SK-N-SH (cell line): Measurements from ENCODE around the gene REPS2. TPM values are rescaled to one million over a fixed set of nuclear protein-coding genes. Genes with fewer than 3 reads are reported as not detected.

Experiments used
- CTCF ChIA-PET: fragments of 300-600, 350-600 bp; formaldehyde crosslinking; extraction: SDS; loops from one replicate; lab custom pipeline; 2021; lab: Yijun Ruan, JAX
- POLR2A ChIA-PET: fragments of 350-600 bp; sonication (Branson Sonifier 250); formaldehyde crosslinking; extraction: SDS; loops from one replicate; lab custom pipeline; 2020; ENCODE audit warnings: antibody characterized with exemption, inconsistent platforms; lab: Yijun Ruan, JAX
- DNase-seq: peaks from one replicate; pipeline ENCODE4 v3.0.0; 2012
- H2AFZ ChIP-seq: fragments of 200-600 bp; sonication (generic); 2 replicates; pipeline ENCODE4 v1.8.1; 2016; ENCODE audit warnings: antibody characterized with exemption, mild to moderate bottlenecking, low read depth
- H3F3A ChIP-seq: fragments of 200-600 bp; sonication (generic); replicated peaks from 2 replicates; pipeline ENCODE3; 2016; ENCODE audit warnings: antibody characterized with exemption, mild to moderate bottlenecking; ENCODE audit not compliant: insufficient read depth
- H3K27ac ChIP-seq, 2 experiments: fragments of 200-500 bp in 1 of 2; fragments of 200-600 bp in 1 of 2; sonication (Bioruptor generic) in 1 of 2; sonication (generic), shearing (Covaris generic) in 1 of 2; 2 replicates each; pipeline versions ENCODE4 v1.5.1 to v1.6.1; 2014 to 2016; ENCODE audit warnings: low read depth in 2 of 2, inconsistent platforms in 1 of 2, low read length in 1 of 2, mild to moderate bottlenecking in 1 of 2, mixed read lengths in 1 of 2
- H3K27me3 ChIP-seq: fragments of 200-600 bp; sonication (generic), shearing (Covaris generic); 2 replicates; pipeline ENCODE4 v1.6.1; 2016; ENCODE audit warnings: mixed run types; ENCODE audit not compliant: insufficient read depth
- H3K36me3 ChIP-seq, 2 experiments: fragments of 200-500 bp in 1 of 2; fragments of 200-600 bp in 1 of 2; sonication (Bioruptor generic) in 1 of 2; sonication (generic) in 1 of 2; replicated peaks in 1 of 2; 2 replicates each; pipeline versions ENCODE3 to v1.5.1; 2014 to 2016; ENCODE audit warnings: low read length in 1 of 2, mild to moderate bottlenecking in 1 of 2; ENCODE audit not compliant: insufficient read depth in 2 of 2, control insufficient read depth in 1 of 2
- H3K4me1 ChIP-seq, 2 experiments: fragments of 200-500 bp in 1 of 2; fragments of 200-600 bp in 1 of 2; sonication (Bioruptor generic) in 1 of 2; sonication (generic), shearing (Covaris generic) in 1 of 2; 2 replicates each; pipeline versions ENCODE4 v1.5.1 to v1.6.1; 2014 to 2016; ENCODE audit warnings: low read depth in 1 of 2, low read length in 1 of 2, mixed run types in 1 of 2; ENCODE audit not compliant: insufficient read depth in 2 of 2, control insufficient read depth in 1 of 2
- H3K4me2 ChIP-seq: fragments of 200-600 bp; sonication (generic), shearing (Covaris generic); 2 replicates; pipeline ENCODE4 v1.6.1; 2017; ENCODE audit warnings: mixed run types
- H3K4me3 ChIP-seq, 2 experiments: fragments of 200-500 bp in 1 of 2; fragments of 200-600 bp in 1 of 2; sonication (Bioruptor generic) in 1 of 2; sonication (generic), shearing (Covaris generic) in 1 of 2; 2 replicates each; pipeline versions ENCODE4 v1.5.1 to v1.8.1; 2014 to 2016; ENCODE audit warnings: low read depth in 2 of 2, inconsistent platforms in 1 of 2, low read length in 1 of 2, mild to moderate bottlenecking in 1 of 2, mixed read lengths in 1 of 2, moderate library complexity in 1 of 2
- H3K79me2 ChIP-seq: fragments of 200-600 bp; sonication (generic); 2 replicates; pipeline ENCODE4 v1.8.1; 2017; ENCODE audit warnings: mild to moderate bottlenecking; ENCODE audit not compliant: insufficient read depth
- H3K9ac ChIP-seq: fragments of 200-600 bp; sonication (generic); 2 replicates; pipeline ENCODE4 v1.6.1; 2017; ENCODE audit warnings: mixed run types
- H3K9me2 ChIP-seq: fragments of 200-600 bp; sonication (generic); 2 replicates; pipeline ENCODE4 v1.6.1; 2017; ENCODE audit warnings: mixed run types
- H3K9me3 ChIP-seq: fragments of 200-600 bp; sonication (generic); 2 replicates; pipeline ENCODE4 v1.6.1; 2017; ENCODE audit warnings: mixed run types, mild to moderate bottlenecking, moderate library complexity
- H4K20me1 ChIP-seq: fragments of 200-600 bp; sonication (generic); 2 replicates; pipeline ENCODE4 v1.6.1; 2017; ENCODE audit warnings: mild to moderate bottlenecking, mixed run types; ENCODE audit not compliant: insufficient read depth
- CHD2 ChIP-seq: fragments of 150-350 bp; IDR thresholded peaks from 2 replicates; pipeline ENCODE4 v1.6.1; 2018; ENCODE audit warnings: low read length; ENCODE audit not compliant: partially characterized antibody
- GABPA ChIP-seq: IDR thresholded peaks from 2 replicates; pipeline ENCODE4 v1.4.0; 2012; ENCODE audit warnings: low read depth, mild to moderate bottlenecking
- GATA2 ChIP-seq: sonication (generic); formaldehyde crosslinking; IDR thresholded peaks from 2 replicates; pipeline ENCODE4 v1.5.0; 2020; ENCODE audit warnings: mild to moderate bottlenecking, missing genetic modification reagents
- JUND ChIP-seq: IDR thresholded peaks from 2 replicates; pipeline ENCODE4 v1.4.0; 2012
- NRF1 ChIP-seq: IDR thresholded peaks from 2 replicates; pipeline ENCODE4 v1.6.1; 2012; ENCODE audit warnings: low read depth, mild to moderate bottlenecking, low read length
- RAD21 ChIP-seq: IDR thresholded peaks from 2 replicates; pipeline ENCODE4 v1.6.1; 2012; ENCODE audit warnings: mild to moderate bottlenecking, low read length
- RCOR1 ChIP-seq: fragments of 150-350 bp; IDR thresholded peaks from 2 replicates; pipeline ENCODE4 v1.6.1; 2017; ENCODE audit warnings: antibody characterized with exemption, low read length
- RFX5 ChIP-seq: IDR thresholded peaks from 2 replicates; pipeline ENCODE4 v1.6.1; 2012; ENCODE audit warnings: mild to moderate bottlenecking, improper control_type of control experiment, low read length
- RXRA ChIP-seq: IDR thresholded peaks from 2 replicates; pipeline ENCODE4 v1.4.0; 2012; ENCODE audit warnings: low read depth, mild to moderate bottlenecking, borderline replicate concordance
- SIN3A ChIP-seq: IDR thresholded peaks from 2 replicates; pipeline ENCODE4 v1.6.1; 2012; ENCODE audit warnings: low read depth, mild to moderate bottlenecking, low read length, moderate library complexity, borderline replicate concordance
- SMC3 ChIP-seq: IDR thresholded peaks from 2 replicates; pipeline ENCODE4 v1.6.1; 2012; ENCODE audit warnings: low read depth, low read length, improper control_type of control experiment
- WGBS: methylation state at CpG from one replicate; pipeline ENCODE4 v1.1.6; 2017; ENCODE audit warnings: low lambda C conversion rate; 5-methylcytosine and 5-hydroxymethylcytosine counted together
- polyA plus RNA-seq, 3 experiments: library from polyadenylated mRNA; depleted of rRNA; stranded (reverse); fragments of >200 nt; gene quantifications; 2 replicates each; pipeline ENCODE4 v1.2.3, GENCODE V29; 2012
- TF ChIP-seq, protein P1 (sequence below): IDR thresholded peaks from 2 replicates; pipeline ENCODE4 v1.4.0; 2012; ENCODE audit warnings: low read depth, borderline replicate concordance
- TF ChIP-seq, protein P2 (sequence below): fragments of 200-600 bp; sonication (generic); IDR thresholded peaks from 2 replicates; pipeline ENCODE4 v1.6.1; 2017; ENCODE audit warnings: antibody characterized with exemption, mild to moderate bottlenecking, moderate library complexity
- TF ChIP-seq, protein P3 (sequence below): fragments of 150-350 bp; IDR thresholded peaks from 2 replicates; pipeline ENCODE4 v1.6.1; 2017; ENCODE audit warnings: antibody characterized with exemption, low read length, low read depth, borderline replicate concordance
- TF ChIP-seq, protein P4 (sequence below): IDR thresholded peaks from 2 replicates; pipeline ENCODE4; 2012

REPS2 gene
- polyA plus RNA-seq, 1 of the 3 experiments (the other 2 are of a cell fraction): 0.62 TPM

DNA sequence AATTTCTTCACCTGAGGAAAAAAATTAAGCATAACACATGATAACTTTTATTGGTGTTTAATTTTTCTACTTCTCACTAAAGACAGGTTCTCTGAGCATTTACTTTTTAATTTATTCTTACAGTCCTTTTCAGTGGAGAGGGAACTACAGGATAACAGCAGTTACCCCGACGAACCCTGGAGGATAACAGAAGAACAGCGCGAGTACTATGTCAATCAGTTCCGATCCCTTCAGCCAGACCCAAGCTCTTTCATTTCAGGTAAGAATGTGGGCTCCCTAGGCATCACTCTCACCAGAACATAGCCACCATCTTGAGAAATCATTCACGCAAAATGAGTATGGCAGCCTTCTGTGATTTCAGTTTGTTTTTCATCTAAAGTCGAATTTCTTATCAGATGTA lies 100.8 kb downstream of the REPS2 start:
- no peak overlapping the region for H3K4me2 ChIP-seq
- TF ChIP-seq, protein P1, sequence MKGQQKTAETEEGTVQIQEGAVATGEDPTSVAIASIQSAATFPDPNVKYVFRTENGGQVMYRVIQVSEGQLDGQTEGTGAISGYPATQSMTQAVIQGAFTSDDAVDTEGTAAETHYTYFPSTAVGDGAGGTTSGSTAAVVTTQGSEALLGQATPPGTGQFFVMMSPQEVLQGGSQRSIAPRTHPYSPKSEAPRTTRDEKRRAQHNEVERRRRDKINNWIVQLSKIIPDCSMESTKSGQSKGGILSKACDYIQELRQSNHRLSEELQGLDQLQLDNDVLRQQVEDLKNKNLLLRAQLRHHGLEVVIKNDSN: no peak
- TF ChIP-seq, protein P2, sequence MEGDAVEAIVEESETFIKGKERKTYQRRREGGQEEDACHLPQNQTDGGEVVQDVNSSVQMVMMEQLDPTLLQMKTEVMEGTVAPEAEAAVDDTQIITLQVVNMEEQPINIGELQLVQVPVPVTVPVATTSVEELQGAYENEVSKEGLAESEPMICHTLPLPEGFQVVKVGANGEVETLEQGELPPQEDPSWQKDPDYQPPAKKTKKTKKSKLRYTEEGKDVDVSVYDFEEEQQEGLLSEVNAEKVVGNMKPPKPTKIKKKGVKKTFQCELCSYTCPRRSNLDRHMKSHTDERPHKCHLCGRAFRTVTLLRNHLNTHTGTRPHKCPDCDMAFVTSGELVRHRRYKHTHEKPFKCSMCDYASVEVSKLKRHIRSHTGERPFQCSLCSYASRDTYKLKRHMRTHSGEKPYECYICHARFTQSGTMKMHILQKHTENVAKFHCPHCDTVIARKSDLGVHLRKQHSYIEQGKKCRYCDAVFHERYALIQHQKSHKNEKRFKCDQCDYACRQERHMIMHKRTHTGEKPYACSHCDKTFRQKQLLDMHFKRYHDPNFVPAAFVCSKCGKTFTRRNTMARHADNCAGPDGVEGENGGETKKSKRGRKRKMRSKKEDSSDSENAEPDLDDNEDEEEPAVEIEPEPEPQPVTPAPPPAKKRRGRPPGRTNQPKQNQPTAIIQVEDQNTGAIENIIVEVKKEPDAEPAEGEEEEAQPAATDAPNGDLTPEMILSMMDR: no peak
- TF ChIP-seq CHD2: no peak
- no peak for TF ChIP-seq GATA2 (CRISPR knock-in tag)
- no peak for TF ChIP-seq RCOR1
- TF ChIP-seq SIN3A: no peak
- TF ChIP-seq, protein P3, sequence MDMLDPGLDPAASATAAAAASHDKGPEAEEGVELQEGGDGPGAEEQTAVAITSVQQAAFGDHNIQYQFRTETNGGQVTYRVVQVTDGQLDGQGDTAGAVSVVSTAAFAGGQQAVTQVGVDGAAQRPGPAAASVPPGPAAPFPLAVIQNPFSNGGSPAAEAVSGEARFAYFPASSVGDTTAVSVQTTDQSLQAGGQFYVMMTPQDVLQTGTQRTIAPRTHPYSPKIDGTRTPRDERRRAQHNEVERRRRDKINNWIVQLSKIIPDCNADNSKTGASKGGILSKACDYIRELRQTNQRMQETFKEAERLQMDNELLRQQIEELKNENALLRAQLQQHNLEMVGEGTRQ: no peak
- TF ChIP-seq RFX5: no peak
- TF ChIP-seq RAD21: no peak
- TF ChIP-seq JUND: no peak
- TF ChIP-seq GABPA: no peak
- no peak for TF ChIP-seq SMC3
- TF ChIP-seq NRF1: no peak
- TF ChIP-seq, protein P4, sequence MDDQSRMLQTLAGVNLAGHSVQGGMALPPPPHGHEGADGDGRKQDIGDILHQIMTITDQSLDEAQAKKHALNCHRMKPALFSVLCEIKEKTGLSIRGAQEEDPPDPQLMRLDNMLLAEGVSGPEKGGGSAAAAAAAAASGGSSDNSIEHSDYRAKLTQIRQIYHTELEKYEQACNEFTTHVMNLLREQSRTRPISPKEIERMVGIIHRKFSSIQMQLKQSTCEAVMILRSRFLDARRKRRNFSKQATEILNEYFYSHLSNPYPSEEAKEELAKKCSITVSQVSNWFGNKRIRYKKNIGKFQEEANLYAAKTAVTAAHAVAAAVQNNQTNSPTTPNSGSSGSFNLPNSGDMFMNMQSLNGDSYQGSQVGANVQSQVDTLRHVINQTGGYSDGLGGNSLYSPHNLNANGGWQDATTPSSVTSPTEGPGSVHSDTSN: no peak
- no peak for TF ChIP-seq RXRA
- H3K4me1 ChIP-seq: no peaks in the 10 kb centered on the region; a peak in 1 of 4 replicates
- no peak overlapping the region for H3K9ac ChIP-seq
- POLR2A ChIA-PET: interaction anchor here (1.1 kb wide), 1 partner anchor 164 kb away, joined by 8 read pairs; no protein-coding TSS in a partner anchor
- no peaks in the 10 kb centered on the region for H3K9me3 ChIP-seq
- no peak overlapping the region for H2AFZ ChIP-seq
- 43% methylated on average over 7 of the region's 7 CpGs for WGBS
- no peak overlapping the region for H3K27ac ChIP-seq
- no peak for DNase-seq
- no peaks in the 10 kb centered on the region for H4K20me1 ChIP-seq
- no peaks in the 10 kb centered on the region for H3K36me3 ChIP-seq
- CTCF ChIA-PET: interaction anchor here (0.6 to 6.4 kb wide), 32 partner anchors 10 to 581 kb away, joined by 3 to 74 read pairs (median 6); no protein-coding TSS in a partner anchor
- no peaks in the 10 kb centered on the region for H3F3A ChIP-seq
- H3K4me3 ChIP-seq: no peak overlapping the region
- H3K79me2 ChIP-seq: no peaks in the 10 kb centered on the region
- H3K9me2 ChIP-seq: no peaks in the 10 kb centered on the region
- H3K27me3 ChIP-seq: no peaks in the 10 kb centered on the region; the same call in 1 of the 2 replicates
